ENCODE results near the gene SAV1.
"Not testable (repeated sequence)": the region's sequence is repeated elsewhere in the genome, so short reads cannot be mapped to it uniquely, and the experiment has no call there.

SAV1 gene

GRCh38 chr14:50664579-50664978 lies 3.5 kb downstream of the SAV1 start:
- DNase-seq = not testable (repeated sequence)

GRCh38 chr14:50659327-50659974 lies 8.7 kb downstream of the SAV1 start:
- DNase-seq = no peak

GRCh38 chr14:50658203-50658602 lies 9.9 kb downstream of the SAV1 start:
- DNase-seq = no peak

GRCh38 chr14:50657753-50658152 lies 10.4 kb downstream of the SAV1 start:
- DNase-seq = no peak

- DNase-seq = no peak
Observed at GRCh38 chr14:50656776-50657175, 11.3 kb downstream of the SAV1 start.

GRCh38 chr14:50649691-50650090 lies 18.4 kb downstream of the SAV1 start:
- no peak for DNase-seq

- no peak for DNase-seq
Observed at GRCh38 chr14:50647753-50648152, 20.4 kb downstream of the SAV1 start.

GRCh38 chr14:50647282-50647681 lies 20.8 kb downstream of the SAV1 start:
- no peak for DNase-seq

- no peak for DNase-seq
Observed at GRCh38 chr14:50635141-50635540, 33.0 kb downstream of the SAV1 start.

- DNase-seq = no peak
Observed at GRCh38 chr14:50633954-50634353, 34.2 kb downstream of the SAV1 start.

GRCh38 chr14:50631408-50631821 lies 36.7 kb downstream of the SAV1 start:
- no peak for DNase-seq

- DNase-seq = not testable (repeated sequence)
Observed at GRCh38 chr14:50624947-50625346, 43.2 kb downstream of the SAV1 start.

GRCh38 chr14:50624447-50624846 lies 43.7 kb downstream of the SAV1 start:
- no peak for DNase-seq

GRCh38 chr14:50622978-50623377 lies 45.1 kb downstream of the SAV1 start:
- no peak for DNase-seq

GRCh38 chr14:50620341-50620740 lies 47.8 kb downstream of the SAV1 start:
- no peak for DNase-seq

GRCh38 chr14:50619569-50620141 lies 48.5 kb downstream of the SAV1 start:
- no peak for DNase-seq

GRCh38 chr14:50616275-50616674 lies 51.8 kb downstream of the SAV1 start:
- DNase-seq = no peak

- no peak for DNase-seq
Observed at GRCh38 chr14:50615552-50615951, 52.6 kb downstream of the SAV1 start.

- no peak for DNase-seq
Observed at GRCh38 chr14:50615056-50615455, 53.0 kb downstream of the SAV1 start.

GRCh38 chr14:50612806-50613205 lies 55.3 kb downstream of the SAV1 start:
- no peak for DNase-seq

GRCh38 chr14:50610465-50610864 lies 57.6 kb downstream of the SAV1 start:
- no peak for DNase-seq

- no peak for DNase-seq
Observed at GRCh38 chr14:50608302-50608851, 59.7 kb downstream of the SAV1 start.

GRCh38 chr14:50607761-50608160 lies 60.3 kb downstream of the SAV1 start:
- DNase-seq = no peak

- DNase-seq = no peak
Observed at GRCh38 chr14:50607181-50607580, 60.9 kb downstream of the SAV1 start.

GRCh38 chr14:50606468-50606867 lies 61.6 kb downstream of the SAV1 start:
- DNase-seq = no peak
